COLO829 (cell line): ENCODE data around the gene GLI1.

Source experiments
- DNase-seq: peaks from one replicate; pipeline ENCODE4 v3.0.0; 2012; ENCODE audit warnings: low spot score

GLI1 gene

GRCh38 chr12:57520053-57520818 is 60.7 kb downstream of the GLI1 start, which contains the start of gene DDIT3:
DDIT3 (minus strand) TSS chr12:57520514; CDS start chr12:57517406, 3,108 bp downstream.
- peak; percentile 94 for DNase-seq

- no peak for DNase-seq
Observed at GRCh38 chr12:57521525-57522010, 62.0 kb downstream of the GLI1 start.
